NOMO-1 treated with DMSO at 0.1 percent for 48 hours (cell line): ENCODE data around the gene SLC35G3.
A peak's percentile ranks its signal among the peaks of the same experiment; 100 is the strongest.
"Not testable (repeated sequence)": the region's sequence is repeated elsewhere in the genome, so short reads cannot be mapped to it uniquely, and the experiment has no call there.

Experiments used
- DNase-seq: peaks from one replicate; lab custom pipeline; 2025; ENCODE audit not compliant: unreplicated experiment; lab: John Stamatoyannopoulos, UW

SLC35G3 gene

GRCh38 chr17:35167046-35167445, 27.1 kb downstream of the SLC35G3 start:
- no peak for DNase-seq

DNA sequence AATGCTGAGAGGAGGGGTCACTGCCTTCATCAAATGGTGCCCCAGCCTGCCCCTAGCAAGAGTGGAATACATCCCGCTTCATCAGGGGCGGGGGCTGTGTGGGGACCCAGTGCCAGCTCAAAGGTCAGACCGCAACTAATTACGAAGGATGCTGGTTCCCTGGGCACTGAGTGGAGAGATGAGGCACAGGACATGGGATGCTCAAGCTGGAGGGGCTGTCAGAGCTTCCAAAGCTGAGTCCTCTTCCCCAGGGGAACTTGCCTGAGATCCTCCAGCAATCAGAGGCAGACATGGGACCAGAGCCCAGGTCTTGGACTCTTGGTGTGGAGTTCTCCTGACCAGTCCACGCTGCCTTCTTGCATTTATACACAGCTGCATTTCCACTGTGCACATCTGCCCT, 27.7 kb downstream of the SLC35G3 start:
- DNase-seq: no peak

- no peak for DNase-seq
Observed at GRCh38 chr17:35164716-35165115, 29.5 kb downstream of the SLC35G3 start.

DNA sequence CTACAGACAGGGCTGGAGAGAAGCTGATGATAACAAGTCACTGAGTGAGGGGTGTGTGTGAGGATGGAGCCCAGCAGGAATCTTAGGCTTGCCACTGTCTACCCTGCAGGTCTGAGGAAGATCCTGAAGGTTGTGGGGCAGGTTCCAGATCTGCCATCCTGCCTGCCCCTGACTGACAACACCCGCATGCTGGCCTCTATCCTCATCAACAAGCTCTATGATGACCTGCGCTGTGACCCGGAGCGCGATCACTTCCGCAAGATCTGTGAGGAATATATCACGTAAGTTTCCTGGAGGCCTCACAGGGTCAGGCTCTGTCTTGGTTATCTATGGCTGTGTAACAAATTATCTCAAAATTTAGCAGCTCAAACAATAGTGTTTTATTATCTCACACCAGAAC, 30.3 kb downstream of the SLC35G3 start:
- no peak for DNase-seq

- DNase-seq: no peak
Observed at GRCh38 chr17:35162755-35163154, 31.4 kb downstream of the SLC35G3 start.

DNA sequence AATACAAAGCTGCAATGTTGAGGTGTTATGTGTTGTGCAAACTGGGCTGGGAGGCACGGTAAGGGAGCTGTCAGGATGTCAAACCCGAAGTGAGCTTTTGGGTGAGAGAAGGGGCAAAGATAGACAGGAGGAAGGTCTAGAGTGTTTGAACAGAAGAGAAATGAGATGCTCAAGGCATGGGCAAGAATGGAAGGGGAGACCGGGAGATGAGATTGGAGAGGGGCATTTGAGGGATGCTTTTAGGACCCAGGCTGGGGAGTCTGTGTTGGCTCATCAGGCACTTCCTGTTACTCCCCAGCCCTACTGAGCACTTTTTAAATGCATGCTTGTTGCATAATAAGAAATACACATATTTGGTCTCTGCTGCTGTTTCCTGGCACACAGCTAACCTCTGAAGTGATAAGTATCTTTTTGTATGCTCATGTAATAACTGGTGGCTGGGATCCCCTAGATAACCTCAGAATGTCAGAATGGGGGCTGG, 32.9 kb downstream of the SLC35G3 start:
- DNase-seq: peak; percentile 39

GRCh38 chr17:35160354-35161201, 33.6 kb downstream of the SLC35G3 start:
- peak; percentile 13 for DNase-seq

DNA sequence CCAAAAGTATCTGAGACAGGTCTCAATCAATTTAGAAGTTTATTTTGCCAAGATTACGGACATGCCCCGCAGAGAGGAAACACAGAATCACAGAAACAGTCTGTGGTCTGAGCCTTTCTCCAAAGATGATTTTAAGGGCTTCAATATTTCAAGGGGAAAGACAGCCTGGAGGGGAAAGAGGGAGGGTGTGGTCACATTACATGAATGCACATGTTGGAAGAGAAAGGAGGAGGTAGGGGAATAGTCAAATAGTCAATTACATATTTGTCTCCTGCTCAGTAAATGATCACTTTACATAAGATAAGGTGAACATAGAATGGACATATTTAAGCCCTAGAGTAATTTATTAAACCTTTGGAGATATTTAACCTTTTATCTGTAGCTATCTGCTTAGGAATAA, 34.3 kb downstream of the SLC35G3 start:
- no peak for DNase-seq

- no peak for DNase-seq
Observed at GRCh38 chr17:35155246-35155645, 38.9 kb downstream of the SLC35G3 start.

- DNase-seq: no peak
Observed at GRCh38 chr17:35154196-35155165, 39.7 kb downstream of the SLC35G3 start.

DNA sequence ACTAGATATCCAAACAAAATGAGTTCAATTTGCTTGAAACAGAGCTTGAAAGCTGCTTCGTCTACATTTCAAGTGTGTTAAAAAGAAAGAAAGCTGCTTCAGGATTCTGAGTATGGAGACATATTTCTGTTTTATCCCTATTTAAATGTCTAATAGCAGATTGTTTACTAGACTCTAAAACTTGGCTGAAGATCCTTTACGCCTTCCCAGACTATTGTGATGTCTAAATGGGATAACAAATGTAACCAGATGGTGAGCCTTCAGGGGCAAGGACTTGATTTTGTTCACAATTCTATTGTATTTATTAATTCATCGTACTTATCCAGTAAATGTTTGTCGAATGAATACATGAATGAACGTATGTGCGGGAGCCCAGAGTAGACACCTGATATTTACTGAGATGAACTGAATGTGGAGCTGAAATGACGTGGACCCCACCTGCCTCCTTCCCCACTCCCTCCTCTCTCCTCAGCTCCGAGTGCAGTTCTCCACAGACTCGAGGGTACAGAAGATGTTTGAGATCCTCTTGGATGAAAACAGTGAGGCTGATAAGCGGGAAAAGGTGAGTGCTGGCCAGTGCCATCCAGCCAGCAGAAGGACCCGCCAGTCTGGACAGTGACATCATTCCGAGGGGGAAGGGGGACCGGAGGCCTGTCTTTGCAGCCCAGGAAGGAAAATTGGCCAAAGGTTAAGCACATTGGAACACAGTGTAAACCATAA, 41.6 kb downstream of the SLC35G3 start:
- DNase-seq: no peak

- not testable (repeated sequence) for DNase-seq
Observed at GRCh38 chr17:35151080-35151479, 43.1 kb downstream of the SLC35G3 start.

GRCh38 chr17:35149941-35150340, 44.3 kb downstream of the SLC35G3 start:
- no peak for DNase-seq

GRCh38 chr17:35148144-35148543, 46.0 kb downstream of the SLC35G3 start:
- DNase-seq: no peak

DNA sequence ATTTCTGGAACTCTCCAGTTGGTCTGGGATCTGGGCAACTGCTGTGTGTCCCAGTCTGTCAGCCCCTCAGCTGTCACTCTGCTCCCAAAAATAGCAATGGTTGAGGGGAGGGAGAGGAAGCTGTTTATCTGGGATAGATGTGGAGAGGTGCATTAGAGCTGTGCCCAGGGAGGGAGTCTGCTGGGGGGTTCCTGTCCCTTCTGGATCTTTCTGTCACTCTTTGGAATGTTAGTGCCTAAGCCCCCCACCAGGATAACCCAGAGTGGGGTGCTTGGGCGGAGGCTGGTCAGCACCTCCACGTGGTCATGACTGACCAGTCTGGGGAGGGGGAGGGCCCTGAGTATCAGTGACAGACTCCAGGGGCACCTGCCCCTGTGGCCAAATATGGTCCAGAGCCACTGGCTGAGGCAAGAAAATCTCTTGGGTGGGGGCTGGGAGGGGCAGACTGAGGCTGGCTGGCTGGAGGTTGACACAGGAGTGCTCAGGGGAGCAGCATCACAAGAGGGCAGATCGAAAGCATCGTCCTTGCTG, 46.8 kb downstream of the SLC35G3 start, which contains the start of gene UNC45B:
TSS of gene UNC45B (plus strand) at position 443 of the 531 bp plus-strand sequence. CDS start 447 bp downstream, outside the sequence.
- DNase-seq: no peak

- no peak for DNase-seq
Observed at GRCh38 chr17:35146214-35146833, 47.9 kb downstream of the SLC35G3 start.

GRCh38 chr17:35144840-35145239, 49.4 kb downstream of the SLC35G3 start:
- no peak for DNase-seq
